Measurements from ENCODE around the gene POLN.

- TF ChIP-seq CTCF (conservative IDR thresholded peaks at IDR 0.05): no peak
- TF ChIP-seq EZH2 (IDR thresholded peaks at IDR 0.05; ENCODE audit: low read depth): no peak
These were observed 149.3 kb downstream of the POLN start for GRCh38 chr4:2092669-2093053.

Measured in PC-9 (cell line).